ENCODE data around the gene MN1.

MN1 gene

DNA sequence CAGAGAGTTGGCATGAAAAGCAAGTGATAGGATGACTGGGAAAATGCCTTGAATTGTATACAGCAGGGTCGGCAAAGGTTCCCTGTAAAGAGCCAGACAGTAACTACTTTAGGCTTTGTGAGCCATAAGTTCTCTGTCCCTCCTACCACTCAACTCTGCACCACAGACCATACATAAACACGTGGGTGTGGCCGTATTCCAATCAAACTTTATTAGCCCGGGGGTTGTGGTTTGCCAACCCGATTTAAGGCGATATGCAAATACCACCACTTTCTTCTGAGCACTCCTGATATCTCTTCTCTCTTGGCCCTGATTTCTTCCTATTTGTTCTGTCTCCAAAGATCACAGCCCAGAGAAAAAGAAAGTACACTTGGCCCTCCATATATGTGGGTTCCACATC is 87.5 kb downstream of the MN1 start:
- Histone ChIP-seq H3K27me3 (ENCODE audit: insufficient read depth, poor library complexity, severe bottlenecking) (peaks cover 2% of the 10 kb centered on the region), H3K27ac (replicated peaks) (no peak overlapping the region), H3K4me3 (replicated peaks; ENCODE audit: insufficient read depth, low read length) (no peak overlapping the region)
- TF ChIP-seq SPI1 (IDR thresholded peaks at IDR 0.05; ENCODE audit: borderline replicate concordance, low read depth) (no peak), POLR2AphosphoS5 (IDR thresholded peaks at IDR 0.05; ENCODE audit: low read depth) (no peak), GABPA (IDR thresholded peaks at IDR 0.05; ENCODE audit: low read depth) (no peak)
- TF ChIP-seq, protein P1, sequence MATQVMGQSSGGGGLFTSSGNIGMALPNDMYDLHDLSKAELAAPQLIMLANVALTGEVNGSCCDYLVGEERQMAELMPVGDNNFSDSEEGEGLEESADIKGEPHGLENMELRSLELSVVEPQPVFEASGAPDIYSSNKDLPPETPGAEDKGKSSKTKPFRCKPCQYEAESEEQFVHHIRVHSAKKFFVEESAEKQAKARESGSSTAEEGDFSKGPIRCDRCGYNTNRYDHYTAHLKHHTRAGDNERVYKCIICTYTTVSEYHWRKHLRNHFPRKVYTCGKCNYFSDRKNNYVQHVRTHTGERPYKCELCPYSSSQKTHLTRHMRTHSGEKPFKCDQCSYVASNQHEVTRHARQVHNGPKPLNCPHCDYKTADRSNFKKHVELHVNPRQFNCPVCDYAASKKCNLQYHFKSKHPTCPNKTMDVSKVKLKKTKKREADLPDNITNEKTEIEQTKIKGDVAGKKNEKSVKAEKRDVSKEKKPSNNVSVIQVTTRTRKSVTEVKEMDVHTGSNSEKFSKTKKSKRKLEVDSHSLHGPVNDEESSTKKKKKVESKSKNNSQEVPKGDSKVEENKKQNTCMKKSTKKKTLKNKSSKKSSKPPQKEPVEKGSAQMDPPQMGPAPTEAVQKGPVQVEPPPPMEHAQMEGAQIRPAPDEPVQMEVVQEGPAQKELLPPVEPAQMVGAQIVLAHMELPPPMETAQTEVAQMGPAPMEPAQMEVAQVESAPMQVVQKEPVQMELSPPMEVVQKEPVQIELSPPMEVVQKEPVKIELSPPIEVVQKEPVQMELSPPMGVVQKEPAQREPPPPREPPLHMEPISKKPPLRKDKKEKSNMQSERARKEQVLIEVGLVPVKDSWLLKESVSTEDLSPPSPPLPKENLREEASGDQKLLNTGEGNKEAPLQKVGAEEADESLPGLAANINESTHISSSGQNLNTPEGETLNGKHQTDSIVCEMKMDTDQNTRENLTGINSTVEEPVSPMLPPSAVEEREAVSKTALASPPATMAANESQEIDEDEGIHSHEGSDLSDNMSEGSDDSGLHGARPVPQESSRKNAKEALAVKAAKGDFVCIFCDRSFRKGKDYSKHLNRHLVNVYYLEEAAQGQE (IDR thresholded peaks at IDR 0.05; ENCODE audit: insufficient replicate concordance, low read depth): no peak
- TF ChIP-seq, protein P2, sequence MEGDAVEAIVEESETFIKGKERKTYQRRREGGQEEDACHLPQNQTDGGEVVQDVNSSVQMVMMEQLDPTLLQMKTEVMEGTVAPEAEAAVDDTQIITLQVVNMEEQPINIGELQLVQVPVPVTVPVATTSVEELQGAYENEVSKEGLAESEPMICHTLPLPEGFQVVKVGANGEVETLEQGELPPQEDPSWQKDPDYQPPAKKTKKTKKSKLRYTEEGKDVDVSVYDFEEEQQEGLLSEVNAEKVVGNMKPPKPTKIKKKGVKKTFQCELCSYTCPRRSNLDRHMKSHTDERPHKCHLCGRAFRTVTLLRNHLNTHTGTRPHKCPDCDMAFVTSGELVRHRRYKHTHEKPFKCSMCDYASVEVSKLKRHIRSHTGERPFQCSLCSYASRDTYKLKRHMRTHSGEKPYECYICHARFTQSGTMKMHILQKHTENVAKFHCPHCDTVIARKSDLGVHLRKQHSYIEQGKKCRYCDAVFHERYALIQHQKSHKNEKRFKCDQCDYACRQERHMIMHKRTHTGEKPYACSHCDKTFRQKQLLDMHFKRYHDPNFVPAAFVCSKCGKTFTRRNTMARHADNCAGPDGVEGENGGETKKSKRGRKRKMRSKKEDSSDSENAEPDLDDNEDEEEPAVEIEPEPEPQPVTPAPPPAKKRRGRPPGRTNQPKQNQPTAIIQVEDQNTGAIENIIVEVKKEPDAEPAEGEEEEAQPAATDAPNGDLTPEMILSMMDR (IDR thresholded peaks at IDR 0.05; ENCODE audit: insufficient read depth, low read length): no peak
- DNase-seq (ENCODE audit: low read depth in 1 of 2, low spot score in 1 of 2): no peak

DNA sequence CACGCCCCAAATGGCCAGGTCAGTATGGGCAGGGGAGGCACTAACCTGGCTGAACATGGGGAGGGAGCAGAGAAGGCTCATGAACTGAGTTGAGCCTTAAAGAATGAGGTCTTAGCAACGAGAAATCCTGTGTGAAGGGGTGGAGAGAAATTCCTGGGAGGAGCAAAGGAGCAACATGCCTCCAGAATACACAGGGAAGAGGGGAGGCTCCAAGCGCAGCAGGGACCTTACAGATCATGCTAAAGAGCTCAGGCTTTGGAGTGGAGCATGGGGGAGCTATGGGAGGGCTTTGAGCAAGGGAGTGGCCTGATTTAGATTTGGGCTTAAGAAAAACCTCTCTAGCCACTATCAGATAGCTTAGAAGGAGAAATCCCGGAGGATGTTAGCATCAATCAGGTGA is 88.1 kb downstream of the MN1 start:
- DNase-seq (ENCODE audit: low read depth in 1 of 2, low spot score in 1 of 2): no peak
- no peak overlapping the region for H3K27ac ChIP-seq (replicated peaks)
- TF ChIP-seq GABPA (IDR thresholded peaks at IDR 0.05; ENCODE audit: low read depth) (no peak), POLR2AphosphoS5 (IDR thresholded peaks at IDR 0.05; ENCODE audit: low read depth) (no peak), SPI1 (IDR thresholded peaks at IDR 0.05; ENCODE audit: borderline replicate concordance, low read depth) (no peak)
- TF ChIP-seq, protein P2 (IDR thresholded peaks at IDR 0.05; ENCODE audit: insufficient read depth, low read length): no peak
- TF ChIP-seq, protein P1 (IDR thresholded peaks at IDR 0.05; ENCODE audit: insufficient replicate concordance, low read depth): no peak
- no peak overlapping the region for H3K4me3 ChIP-seq (replicated peaks; ENCODE audit: insufficient read depth, low read length)
- peaks cover 2% of the 10 kb centered on the region for H3K27me3 ChIP-seq (ENCODE audit: insufficient read depth, poor library complexity, severe bottlenecking)

DNA sequence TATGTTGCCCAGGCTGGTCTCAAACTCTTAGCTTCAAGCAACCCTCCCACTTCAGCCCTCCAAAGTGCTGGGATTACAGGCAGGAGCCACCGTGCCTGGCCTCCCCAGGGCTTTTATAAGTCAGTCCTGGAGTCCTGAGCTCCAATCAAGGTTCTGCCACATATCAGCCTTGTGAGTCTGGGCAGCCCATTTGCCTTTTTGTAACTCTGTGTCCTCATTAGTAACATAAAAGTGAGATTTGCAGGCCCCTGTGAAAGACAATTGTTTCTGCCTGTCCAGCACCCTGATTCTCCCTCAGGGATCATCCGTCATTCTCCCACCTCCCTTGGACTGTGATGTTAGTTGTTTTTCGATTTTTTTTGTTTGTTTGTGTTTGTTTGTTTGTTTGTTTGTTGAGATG is 89.8 kb downstream of the MN1 start:
- peaks cover 2% of the 10 kb centered on the region for H3K27me3 ChIP-seq (ENCODE audit: insufficient read depth, poor library complexity, severe bottlenecking)
- DNase-seq (ENCODE audit: low read depth in 1 of 2, low spot score in 1 of 2): no peak
- H3K4me3 ChIP-seq (replicated peaks; ENCODE audit: insufficient read depth, low read length): no peak overlapping the region
- H3K27ac ChIP-seq (replicated peaks): no peak overlapping the region
- TF ChIP-seq SPI1 (IDR thresholded peaks at IDR 0.05; ENCODE audit: borderline replicate concordance, low read depth) (no peak), GABPA (IDR thresholded peaks at IDR 0.05; ENCODE audit: low read depth) (no peak), POLR2AphosphoS5 (IDR thresholded peaks at IDR 0.05; ENCODE audit: low read depth) (no peak)
- TF ChIP-seq, protein P2 (IDR thresholded peaks at IDR 0.05; ENCODE audit: insufficient read depth, low read length): no peak
- TF ChIP-seq, protein P1 (IDR thresholded peaks at IDR 0.05; ENCODE audit: insufficient replicate concordance, low read depth): no peak
